DOHH2 (cell line): Measurements from ENCODE around the gene ROR2.

Experiments
- CTCF ChIP-seq: fragments of 200-600 bp; sonication (generic); IDR thresholded peaks from one replicate; pipeline ENCODE4 v1.5.1; 2014; ENCODE audit warnings: antibody characterized with exemption, mild to moderate bottlenecking, low read depth, low read length; ENCODE audit not compliant: poor library complexity, severe bottlenecking
- EZH2phosphoT487 ChIP-seq: fragments of 200-600 bp; sonication (generic); IDR thresholded peaks from 2 replicates; pipeline ENCODE4 v1.6.1; 2017; ENCODE audit warnings: borderline replicate concordance, mild to moderate bottlenecking, antibody characterized with exemption, low read length, moderate library complexity, mixed read lengths

- no peak for TF ChIP-seq CTCF
- no peak for TF ChIP-seq EZH2phosphoT487
Observed at GRCh38 chr9:91889161-91889911, 60.7 kb downstream of the ROR2 start.
